ENCODE measurements around the gene CDHR5.
"Not testable (repeated sequence)": the region's sequence is repeated elsewhere in the genome, so short reads cannot be mapped to it uniquely, and the experiment has no call there.

CDHR5 gene

GRCh38 chr11:578276-579035 is 46.3 kb downstream of the CDHR5 start:
- Histone ChIP-seq H3K27me3 (ENCODE audit: insufficient read depth, insufficient read length) (peaks cover 17% of the 10 kb centered on the region), H3K9ac (ENCODE audit: insufficient read length, low read depth) (peak overlapping the region; percentile 99), H3K4me3 (ENCODE audit: insufficient read length, low read depth) (no peak overlapping the region), H3K9me3 (ENCODE audit: insufficient read depth, low read length) (no peaks in the 10 kb centered on the region), H3K36me3 (ENCODE audit: insufficient read depth, insufficient read length, low read length) (peaks cover 53% of the 10 kb centered on the region), H3K4me1 (ENCODE audit: insufficient read depth, insufficient read length) (peaks cover 23% of the 10 kb centered on the region)
- TF ChIP-seq YY1 (IDR thresholded peaks at IDR 0.05; ENCODE audit: insufficient read depth, insufficient read length) (no peak), SUZ12 (IDR thresholded peaks at IDR 0.05; ENCODE audit: extremely low read depth, insufficient read depth, insufficient read length) (no peak), ZNF274 (IDR thresholded peaks at IDR 0.05; ENCODE audit: low read depth, low read length) (no peak)
- DNase-seq (ENCODE audit: low read depth, low spot score) = no peak

- peaks cover 49% of the 10 kb centered on the region for H3K36me3 ChIP-seq (ENCODE audit: insufficient read depth, insufficient read length, low read length)
- no peaks in the 10 kb centered on the region for H3K9me3 ChIP-seq (ENCODE audit: insufficient read depth, low read length)
- H3K4me3 ChIP-seq (ENCODE audit: insufficient read length, low read depth) = peak overlapping the region; percentile 92
- peak overlapping the region; percentile 99 for H3K9ac ChIP-seq (ENCODE audit: insufficient read length, low read depth)
- peaks cover 29% of the 10 kb centered on the region for H3K4me1 ChIP-seq (ENCODE audit: insufficient read depth, insufficient read length)
- no peak for DNase-seq (ENCODE audit: low read depth, low spot score)
- peaks cover 20% of the 10 kb centered on the region for H3K27me3 ChIP-seq (ENCODE audit: insufficient read depth, insufficient read length)
- TF ChIP-seq ZNF274 (IDR thresholded peaks at IDR 0.05; ENCODE audit: low read depth, low read length) (no peak), YY1 (IDR thresholded peaks at IDR 0.05; ENCODE audit: insufficient read depth, insufficient read length) (no peak), SUZ12 (IDR thresholded peaks at IDR 0.05; ENCODE audit: extremely low read depth, insufficient read depth, insufficient read length) (no peak)
Observed at GRCh38 chr11:577611-577894, 47.2 kb downstream of the CDHR5 start.

- DNase-seq (ENCODE audit: low read depth, low spot score) = no peak
Observed at GRCh38 chr11:576811-577610, 47.7 kb downstream of the CDHR5 start.

GRCh38 chr11:575996-576768 is 48.6 kb downstream of the CDHR5 start, which contains the start of gene PHRF1:
Gene PHRF1 (plus strand): TSS chr11:576470. CDS start chr11:581513, 5,043 bp downstream.
- H3K27me3 ChIP-seq (ENCODE audit: insufficient read depth, insufficient read length) = peaks cover 20% of the 10 kb centered on the region
- peak within 1 kb of the TSS; percentile 92 for H3K4me3 ChIP-seq (ENCODE audit: insufficient read length, low read depth)
- peak; percentile 89 for DNase-seq (ENCODE audit: low read depth, low spot score)
- peaks cover 36% of the 10 kb centered on the region for H3K4me1 ChIP-seq (ENCODE audit: insufficient read depth, insufficient read length)
- H3K36me3 ChIP-seq (ENCODE audit: insufficient read depth, insufficient read length, low read length) = peaks cover 37% of the 10 kb centered on the region
- peak within 1 kb of the TSS; percentile 99 for H3K9ac ChIP-seq (ENCODE audit: insufficient read length, low read depth)
- H3K9me3 ChIP-seq (ENCODE audit: insufficient read depth, low read length) = no peaks in the 10 kb centered on the region
- TF ChIP-seq YY1 (IDR thresholded peaks at IDR 0.05; ENCODE audit: insufficient read depth, insufficient read length) (no peak), ZNF274 (IDR thresholded peaks at IDR 0.05; ENCODE audit: low read depth, low read length) (no peak), SUZ12 (IDR thresholded peaks at IDR 0.05; ENCODE audit: extremely low read depth, insufficient read depth, insufficient read length) (no peak)

More at GRCh38 chr11:576811-577610, 47.7 kb downstream of the CDHR5 start:
- H3K9me3 ChIP-seq (ENCODE audit: insufficient read depth, low read length) = no peaks in the 10 kb centered on the region
- peaks cover 29% of the 10 kb centered on the region for H3K4me1 ChIP-seq (ENCODE audit: insufficient read depth, insufficient read length)
- H3K4me3 ChIP-seq (ENCODE audit: insufficient read length, low read depth) = peak overlapping the region; percentile 92
- H3K9ac ChIP-seq (ENCODE audit: insufficient read length, low read depth) = peak overlapping the region; percentile 99
- TF ChIP-seq SUZ12 (IDR thresholded peaks at IDR 0.05; ENCODE audit: extremely low read depth, insufficient read depth, insufficient read length) (no peak), YY1 (IDR thresholded peaks at IDR 0.05; ENCODE audit: insufficient read depth, insufficient read length) (no peak), ZNF274 (IDR thresholded peaks at IDR 0.05; ENCODE audit: low read depth, low read length) (no peak)
- peaks cover 20% of the 10 kb centered on the region for H3K27me3 ChIP-seq (ENCODE audit: insufficient read depth, insufficient read length)
- peaks cover 45% of the 10 kb centered on the region for H3K36me3 ChIP-seq (ENCODE audit: insufficient read depth, insufficient read length, low read length)

- Histone ChIP-seq H3K9me3 (ENCODE audit: insufficient read depth, low read length) (no peaks in the 10 kb centered on the region), H3K4me3 (ENCODE audit: insufficient read length, low read depth) (peak overlapping the region; percentile 78), H3K27me3 (ENCODE audit: insufficient read depth, insufficient read length) (peaks cover 20% of the 10 kb centered on the region), H3K4me1 (ENCODE audit: insufficient read depth, insufficient read length) (peaks cover 37% of the 10 kb centered on the region), H3K36me3 (ENCODE audit: insufficient read depth, insufficient read length, low read length) (peaks cover 35% of the 10 kb centered on the region), H3K9ac (ENCODE audit: insufficient read length, low read depth) (peak overlapping the region; percentile 87)
- no peak for DNase-seq (ENCODE audit: low read depth, low spot score)
- TF ChIP-seq YY1 (IDR thresholded peaks at IDR 0.05; ENCODE audit: insufficient read depth, insufficient read length) = no peak
- TF ChIP-seq SUZ12 (IDR thresholded peaks at IDR 0.05; ENCODE audit: extremely low read depth, insufficient read depth, insufficient read length) = no peak
- no peak for TF ChIP-seq ZNF274 (IDR thresholded peaks at IDR 0.05; ENCODE audit: low read depth, low read length)
Observed at GRCh38 chr11:575313-575995, 49.3 kb downstream of the CDHR5 start.

GRCh38 chr11:574632-575312 is 50.0 kb downstream of the CDHR5 start:
- Histone ChIP-seq H3K4me1 (ENCODE audit: insufficient read depth, insufficient read length) (peaks cover 34% of the 10 kb centered on the region), H3K9ac (ENCODE audit: insufficient read length, low read depth) (peak overlapping the region; percentile 87), H3K4me3 (ENCODE audit: insufficient read length, low read depth) (peak overlapping the region; percentile 78), H3K27me3 (ENCODE audit: insufficient read depth, insufficient read length) (peaks cover 21% of the 10 kb centered on the region), H3K36me3 (ENCODE audit: insufficient read depth, insufficient read length, low read length) (peaks cover 28% of the 10 kb centered on the region), H3K9me3 (ENCODE audit: insufficient read depth, low read length) (no peaks in the 10 kb centered on the region)
- no peak for DNase-seq (ENCODE audit: low read depth, low spot score)
- TF ChIP-seq YY1 (IDR thresholded peaks at IDR 0.05; ENCODE audit: insufficient read depth, insufficient read length) (no peak), ZNF274 (IDR thresholded peaks at IDR 0.05; ENCODE audit: low read depth, low read length) (no peak), SUZ12 (IDR thresholded peaks at IDR 0.05; ENCODE audit: extremely low read depth, insufficient read depth, insufficient read length) (no peak)

DNA sequence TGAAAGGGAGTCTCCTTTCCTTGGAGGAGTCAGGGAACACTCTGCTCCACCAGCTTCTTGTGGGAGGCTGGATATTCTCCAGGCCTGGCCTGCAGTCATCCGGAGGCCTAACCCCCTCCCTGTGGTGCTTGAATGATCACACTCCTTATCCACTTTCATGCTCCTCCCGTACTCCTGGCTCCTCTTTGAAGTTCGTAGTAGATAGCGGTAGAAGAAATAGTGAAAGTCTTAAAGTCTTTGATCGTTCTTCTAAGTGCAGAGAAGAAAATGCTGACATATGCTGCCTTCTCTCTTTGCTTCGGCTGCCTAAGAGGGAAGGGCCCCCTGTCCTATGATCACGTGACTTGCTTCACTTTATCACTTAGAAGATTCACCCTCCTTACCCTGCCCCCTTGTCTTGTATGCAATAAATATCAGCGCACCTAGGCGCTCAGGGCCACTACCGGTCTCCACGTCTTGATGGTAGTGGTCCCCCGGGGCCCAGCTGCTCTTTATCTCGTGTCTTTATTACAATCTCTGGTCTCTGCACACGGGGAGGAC is 50.7 kb downstream of the CDHR5 start:
- Histone ChIP-seq H3K4me1 (ENCODE audit: insufficient read depth, insufficient read length) (peaks cover 35% of the 10 kb centered on the region), H3K9ac (ENCODE audit: insufficient read length, low read depth) (peak overlapping the region; percentile 74), H3K36me3 (ENCODE audit: insufficient read depth, insufficient read length, low read length) (peaks cover 22% of the 10 kb centered on the region), H3K4me3 (ENCODE audit: insufficient read length, low read depth) (peak overlapping the region; percentile 26), H3K27me3 (ENCODE audit: insufficient read depth, insufficient read length) (peaks cover 27% of the 10 kb centered on the region)
- DNase-seq (ENCODE audit: low read depth, low spot score); H3K9me3 ChIP-seq (ENCODE audit: insufficient read depth, low read length): not testable (repeated sequence)
